NCI-H748 treated with DMSO at 0.1 percent for 48 hours (cell line): ENCODE data around the gene DBX2.
"Not testable (repeated sequence)": the region's sequence is repeated elsewhere in the genome, so short reads cannot be mapped to it uniquely, and the experiment has no call there.

ENCODE experiments used
- DNase-seq: peaks from one replicate; lab custom pipeline; 2025; lab: John Stamatoyannopoulos, UW

The DBX2 gene

DNA sequence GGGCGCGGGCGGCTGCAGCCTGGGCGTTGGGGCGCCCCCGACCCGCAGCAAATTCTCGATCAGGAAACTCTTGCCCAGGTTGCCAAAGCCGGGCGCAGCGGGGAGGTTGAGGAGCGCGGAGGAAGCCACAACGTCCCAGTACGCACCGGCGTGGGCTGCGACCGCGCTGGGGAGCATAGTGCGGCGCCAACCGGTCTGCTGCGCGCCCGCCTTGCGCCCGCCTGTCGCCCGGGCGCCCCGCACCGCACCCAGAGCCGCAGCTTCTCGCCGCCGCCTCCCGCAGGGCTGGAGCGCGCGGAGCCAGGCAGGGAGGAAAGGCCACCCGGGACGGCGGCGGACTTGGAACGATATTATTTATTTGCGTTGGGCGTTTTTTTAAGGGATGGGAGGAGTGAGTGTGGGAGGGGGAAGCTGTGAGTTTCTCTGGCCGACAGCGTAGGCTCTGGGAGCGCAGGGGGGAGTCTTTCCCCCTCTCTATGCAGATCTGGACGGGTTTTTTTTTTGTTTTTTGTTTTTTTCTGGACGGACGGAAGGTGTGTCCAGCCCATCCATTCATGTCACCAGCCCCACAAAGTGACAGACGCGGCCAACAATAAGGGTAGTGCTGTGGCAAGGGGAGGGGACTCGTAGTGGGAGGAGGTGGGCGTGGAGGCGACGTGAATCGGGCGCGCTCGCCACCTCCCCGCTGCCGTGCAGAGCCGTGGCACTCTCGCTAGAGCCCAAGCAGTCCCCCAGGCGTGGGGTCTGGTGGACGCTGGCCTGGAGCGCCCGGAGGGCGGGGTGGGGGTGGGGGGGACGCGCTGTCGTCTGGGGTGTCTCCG lies at the start of gene DBX2:
Gene DBX2, minus strand, starts transcription at position 349 of the 821 bp plus-strand sequence. Its CDS starts 172 bp downstream, at position 177.
- DNase-seq, result no peak

- no peak for DNase-seq
These were observed 47.9 kb upstream of the DBX2 start for GRCh38 chr12:45098766-45099165.

GRCh38 chr12:45095417-45095816 lies 44.5 kb upstream of the DBX2 start:
- not testable (repeated sequence) for DNase-seq

GRCh38 chr12:45093051-45093450 lies 42.2 kb upstream of the DBX2 start:
- DNase-seq, result no peak

DNA sequence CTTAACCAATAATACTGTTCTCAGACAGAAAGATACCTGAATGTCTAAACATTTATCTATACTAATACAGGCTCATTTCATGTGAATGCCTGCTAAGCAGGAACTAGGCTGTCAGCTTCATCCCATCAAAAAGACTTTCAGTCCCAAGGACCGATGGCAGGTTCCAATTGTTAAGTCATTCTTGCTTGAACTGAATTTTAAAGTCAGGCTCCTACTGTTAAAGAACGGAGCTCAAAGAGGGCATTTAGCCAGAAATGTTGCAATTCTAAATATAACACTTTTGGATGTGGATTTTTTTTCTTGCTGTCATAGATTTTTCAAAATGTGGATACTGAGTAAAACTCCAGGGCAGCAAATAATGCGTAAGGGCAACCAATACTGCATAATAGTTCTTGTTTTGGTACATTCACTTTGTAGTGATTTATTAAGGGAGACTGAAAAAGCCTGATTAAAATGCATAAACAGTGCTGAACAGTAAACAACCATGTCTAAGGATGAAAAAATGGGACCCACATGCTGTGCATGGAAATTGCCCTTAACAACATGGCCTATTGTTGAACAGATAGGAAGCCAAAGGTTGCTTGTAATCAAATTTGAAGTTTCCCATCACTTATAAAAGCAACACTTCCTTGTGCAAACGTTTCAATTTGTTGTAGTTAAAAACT lies 38.6 kb upstream of the DBX2 start:
- DNase-seq, result no peak

DNA sequence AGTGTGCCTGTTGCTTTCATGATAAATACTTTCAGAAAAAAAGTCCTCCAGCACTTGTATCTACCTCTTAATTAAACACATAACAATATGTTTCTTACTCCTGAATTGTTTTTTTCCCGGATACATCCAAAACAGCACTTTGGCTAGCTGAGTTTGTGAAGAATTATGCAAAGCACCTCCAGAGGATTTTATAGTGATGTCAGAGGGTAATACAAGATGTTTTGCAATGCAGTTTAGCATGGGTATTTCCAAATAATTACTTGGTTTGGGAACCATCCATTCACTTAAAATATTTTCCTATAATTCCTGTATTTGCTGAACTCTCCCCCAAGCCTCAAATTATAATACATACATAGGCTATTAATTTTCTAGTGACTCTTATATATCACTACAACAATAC lies 37.7 kb upstream of the DBX2 start:
- DNase-seq, result no peak

- not testable (repeated sequence) for DNase-seq
These were observed 33.3 kb upstream of the DBX2 start for GRCh38 chr12:45084248-45084647.

GRCh38 chr12:45077251-45077650 lies 26.4 kb upstream of the DBX2 start:
- DNase-seq, result no peak

DNA sequence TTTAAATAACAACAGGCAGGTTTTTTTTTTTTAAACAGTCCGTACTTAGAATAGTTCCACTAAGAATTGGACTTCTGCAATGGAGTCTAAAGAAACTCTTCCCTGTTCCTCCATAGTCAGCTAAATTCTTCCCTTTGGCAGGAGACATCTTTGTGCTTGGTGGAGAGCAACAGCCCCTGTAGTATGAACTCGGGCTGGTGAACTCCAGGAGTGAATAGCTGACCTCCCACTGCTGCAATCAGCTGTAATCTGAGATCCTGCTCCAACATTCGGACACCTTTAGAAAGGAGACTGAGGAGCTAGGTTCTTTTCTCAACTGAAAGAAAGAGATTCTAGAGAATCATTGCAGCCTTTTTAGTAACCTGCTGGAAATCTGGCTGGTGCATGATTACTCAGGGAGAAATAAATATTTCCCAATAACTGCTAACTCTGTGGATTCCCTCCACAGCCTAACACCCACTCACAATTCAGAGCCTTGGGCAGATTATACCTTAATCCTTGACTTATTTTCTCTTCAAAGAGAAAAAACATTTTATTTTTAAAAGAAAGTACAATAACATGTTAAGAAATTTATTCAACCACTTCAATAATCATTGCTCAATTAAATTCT lies 25.6 kb upstream of the DBX2 start:
- no peak for DNase-seq

DNA sequence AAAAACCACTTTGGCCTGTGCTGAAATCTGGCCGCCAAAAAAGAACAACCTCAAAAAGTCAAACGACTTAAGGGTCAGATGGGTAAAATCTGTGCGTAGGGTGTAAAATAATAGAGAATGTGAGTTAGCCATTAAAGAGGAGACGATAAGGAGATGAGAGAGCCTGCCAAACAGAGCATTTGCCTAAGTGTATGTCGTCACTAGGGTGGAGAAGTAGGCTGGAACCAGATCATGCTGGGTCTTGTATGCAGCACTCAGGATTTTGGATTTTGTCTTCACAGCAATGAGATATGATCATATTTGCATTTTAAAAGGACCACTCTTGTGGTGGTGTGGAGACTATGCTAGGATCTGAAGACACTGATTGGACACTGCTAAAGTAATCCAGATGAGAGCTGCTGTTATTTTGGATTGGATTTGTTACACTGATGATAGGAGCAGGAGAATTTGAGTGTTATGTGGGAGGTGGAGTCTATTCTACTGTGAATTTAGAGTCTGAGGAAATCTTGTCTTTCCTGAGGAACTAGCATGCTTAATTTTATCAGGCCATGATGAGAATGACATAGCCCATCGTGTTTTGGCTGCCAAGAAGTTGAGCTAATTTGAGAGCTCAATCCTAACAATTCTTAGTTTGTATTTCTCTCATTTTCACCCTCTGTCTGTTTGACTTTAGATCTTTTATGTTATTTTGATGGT lies 24.8 kb upstream of the DBX2 start:
- DNase-seq, result no peak

DNA sequence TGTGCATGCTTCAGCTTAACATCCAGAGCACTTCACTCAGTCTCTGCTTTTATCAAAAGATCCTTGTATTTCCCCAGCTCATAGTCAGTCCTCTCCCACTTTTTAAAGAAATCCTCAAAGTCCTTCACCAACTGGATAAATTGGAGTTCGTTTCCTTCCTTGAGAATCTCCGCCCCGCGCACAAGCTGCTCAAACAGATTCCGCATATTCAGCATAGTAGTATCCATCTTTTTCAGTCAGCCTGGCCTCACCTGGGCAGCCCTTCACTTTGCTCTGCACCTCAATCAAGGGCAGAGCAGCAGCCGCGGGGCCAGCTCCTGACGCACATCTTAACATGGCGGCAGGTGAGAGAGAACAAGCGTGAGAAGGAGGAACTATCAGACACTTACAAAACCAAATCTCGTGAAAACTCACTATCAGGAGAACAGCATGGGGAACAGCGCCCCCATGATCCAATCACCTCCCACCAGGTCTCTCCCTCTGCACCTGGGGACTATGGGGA lies 14.3 kb upstream of the DBX2 start:
- DNase-seq, result no peak

- no peak for DNase-seq
These were observed 10.1 kb upstream of the DBX2 start for GRCh38 chr12:45060976-45061375.

- DNase-seq, result no peak
These were observed 750 bp upstream of the DBX2 start for GRCh38 chr12:45051572-45052125.

GRCh38 chr12:45049912-45050750 lies 768 bp downstream of the DBX2 start:
- DNase-seq, result no peak

DNA sequence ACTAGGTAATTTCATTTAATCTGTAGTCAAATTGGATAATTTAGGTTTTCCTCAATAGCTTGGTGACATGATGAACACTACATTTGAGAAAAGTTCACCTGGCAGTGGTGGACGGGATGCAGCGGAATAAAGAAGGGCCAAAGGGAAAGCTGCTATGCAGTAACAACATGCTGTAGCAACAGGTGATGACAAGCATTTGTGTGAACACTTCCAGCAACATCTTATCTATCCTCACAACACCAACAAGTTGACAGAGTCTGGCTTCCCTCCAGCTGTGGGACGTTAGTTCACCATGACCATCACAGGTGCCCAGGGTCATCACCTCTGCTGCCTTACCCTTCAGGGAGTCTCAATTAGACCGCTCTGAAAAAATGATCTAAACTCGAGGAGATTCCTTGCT lies 8.3 kb downstream of the DBX2 start:
- DNase-seq, result no peak

- no peak for DNase-seq
These were observed 9.9 kb downstream of the DBX2 start for GRCh38 chr12:45040977-45041376.

DNA sequence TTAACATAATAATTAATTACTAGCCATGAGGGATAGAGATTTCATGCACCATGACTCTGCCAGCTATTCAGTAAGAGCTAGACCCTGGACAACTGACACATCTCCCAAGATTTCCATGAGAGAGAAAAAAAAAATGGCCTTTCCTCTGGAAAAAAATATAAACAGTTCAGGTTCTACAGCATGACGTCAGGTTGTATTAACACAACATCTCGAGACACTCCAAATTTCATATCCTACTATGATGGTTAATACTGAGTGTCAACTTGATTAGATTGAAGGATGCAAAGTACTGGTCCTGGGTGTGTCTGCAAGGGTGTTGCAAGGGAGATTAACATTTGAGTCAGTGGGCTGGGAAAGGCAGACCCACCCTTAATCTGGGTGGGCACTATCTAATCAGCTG lies 11.1 kb downstream of the DBX2 start:
- DNase-seq, result no peak

- DNase-seq, result no peak
These were observed 16.0 kb downstream of the DBX2 start for GRCh38 chr12:45034861-45035265.

DNA sequence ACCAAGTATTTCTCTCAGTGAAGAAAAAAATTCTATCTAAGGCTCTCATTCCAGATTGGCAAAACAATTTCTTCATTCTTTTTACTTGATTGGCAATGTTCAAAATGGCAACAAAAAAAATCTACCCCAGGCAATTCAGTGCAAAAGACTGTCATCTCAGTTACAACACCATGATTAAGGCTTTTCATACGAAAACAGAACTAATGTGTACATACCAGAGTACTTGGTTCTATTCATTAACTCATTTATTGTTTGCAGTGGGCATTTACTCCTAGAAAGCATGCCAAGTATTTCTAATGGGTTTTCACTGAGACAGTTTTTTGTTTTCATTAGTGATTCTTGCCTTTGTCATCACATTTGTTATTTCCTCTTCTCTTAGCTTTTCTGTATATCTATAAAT lies 33.0 kb downstream of the DBX2 start:
- DNase-seq, result no peak

- DNase-seq, result no peak
These were observed 36.5 kb downstream of the DBX2 start for GRCh38 chr12:45014396-45014795.

DNA sequence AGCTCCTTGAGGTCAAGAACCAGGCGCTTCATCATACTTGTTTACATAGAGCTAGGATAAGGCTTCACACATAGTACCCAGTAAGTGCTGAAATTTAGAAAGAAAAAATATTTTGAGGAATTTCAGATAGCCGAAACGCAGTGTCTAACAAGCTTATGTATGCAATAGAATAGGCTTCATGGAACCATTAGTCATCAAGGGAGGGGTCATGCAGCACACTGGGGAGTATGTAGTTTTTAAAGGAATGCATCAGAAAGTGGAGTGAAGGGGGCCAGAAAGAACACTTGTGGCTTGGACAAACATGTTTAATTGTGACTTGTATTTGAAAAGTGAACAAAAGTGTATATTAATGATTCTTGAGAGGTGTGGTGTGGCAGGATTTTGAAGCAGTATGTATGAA lies 38.1 kb downstream of the DBX2 start:
- DNase-seq, result no peak
